GM18511 (cell line): ENCODE measurements around the gene FAM98C.
A peak's percentile ranks its signal among the peaks of the same experiment; 100 is the strongest.
"Not testable (repeated sequence)": the region's sequence is repeated elsewhere in the genome, so short reads cannot be mapped to it uniquely, and the experiment has no call there.

ENCODE experiments used
- ATAC-seq: cut with Tn5 transposase; IDR thresholded peaks from one replicate; pipeline ENCODE4 v1.9.1; 2021; ENCODE audit warnings: mild to moderate bottlenecking, moderate library complexity; ENCODE audit not compliant: unreplicated experiment

Gene FAM98C

GRCh38 chr19:38402967-38403674 is at the start of gene FAM98C:
Gene FAM98C (plus strand): TSS chr19:38403093. CDS start chr19:38403154, 61 bp downstream.
- ATAC-seq = peak; percentile 95

GRCh38 chr19:38355728-38356725 is 46.9 kb upstream of the FAM98C start:
- ATAC-seq = no peak

DNA sequence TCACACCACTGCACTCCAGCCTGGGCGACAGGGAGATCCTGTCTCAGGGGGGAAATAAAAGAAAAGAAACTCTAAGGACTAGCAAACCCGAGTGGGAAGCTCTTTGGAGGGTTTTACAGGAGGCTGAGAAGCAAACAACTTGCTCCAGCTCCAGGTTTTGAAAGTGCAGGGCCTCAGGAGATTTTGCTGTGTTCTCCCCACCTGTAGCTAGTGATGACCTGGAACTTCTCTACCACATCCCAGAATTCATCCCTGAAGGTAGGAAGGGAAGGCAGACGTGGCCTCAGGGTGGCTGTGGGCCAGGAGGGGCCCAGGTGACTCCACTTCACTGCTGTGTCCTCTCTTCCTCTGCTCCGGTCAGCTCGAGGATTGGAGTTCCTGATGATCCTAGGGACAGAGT is 44.8 kb upstream of the FAM98C start:
- ATAC-seq = no peak

GRCh38 chr19:38359242-38360021 is 43.5 kb upstream of the FAM98C start:
- no peak for ATAC-seq

GRCh38 chr19:38360351-38360750 is 42.5 kb upstream of the FAM98C start:
- no peak for ATAC-seq

GRCh38 chr19:38360839-38361631 is 41.9 kb upstream of the FAM98C start:
- no peak for ATAC-seq

DNA sequence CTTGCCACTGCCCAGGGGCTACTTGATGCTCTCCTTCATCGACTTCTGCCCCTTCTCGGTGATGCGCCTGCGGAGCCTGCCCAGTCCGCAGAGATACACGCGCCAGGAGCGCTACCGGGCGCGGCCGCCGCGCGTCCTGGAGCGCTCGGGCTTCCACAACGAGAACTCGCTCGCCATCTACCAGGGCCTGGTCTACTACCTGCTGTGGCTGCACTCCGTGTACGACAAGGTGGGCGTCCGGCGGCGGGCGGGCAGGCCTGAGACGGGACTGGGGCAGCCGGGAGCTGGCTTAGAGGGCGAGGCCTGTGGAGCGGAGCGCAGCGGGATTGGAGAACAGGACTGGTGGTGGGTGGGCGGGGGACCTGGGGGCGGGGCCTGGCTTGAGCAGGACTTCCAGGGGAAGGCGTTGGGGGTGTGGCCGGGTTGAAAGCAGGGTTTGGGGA is 41.2 kb upstream of the FAM98C start:
- ATAC-seq = peak; percentile 56

GRCh38 chr19:38362076-38362945 is 40.6 kb upstream of the FAM98C start:
- peak; percentile 33 for ATAC-seq

DNA sequence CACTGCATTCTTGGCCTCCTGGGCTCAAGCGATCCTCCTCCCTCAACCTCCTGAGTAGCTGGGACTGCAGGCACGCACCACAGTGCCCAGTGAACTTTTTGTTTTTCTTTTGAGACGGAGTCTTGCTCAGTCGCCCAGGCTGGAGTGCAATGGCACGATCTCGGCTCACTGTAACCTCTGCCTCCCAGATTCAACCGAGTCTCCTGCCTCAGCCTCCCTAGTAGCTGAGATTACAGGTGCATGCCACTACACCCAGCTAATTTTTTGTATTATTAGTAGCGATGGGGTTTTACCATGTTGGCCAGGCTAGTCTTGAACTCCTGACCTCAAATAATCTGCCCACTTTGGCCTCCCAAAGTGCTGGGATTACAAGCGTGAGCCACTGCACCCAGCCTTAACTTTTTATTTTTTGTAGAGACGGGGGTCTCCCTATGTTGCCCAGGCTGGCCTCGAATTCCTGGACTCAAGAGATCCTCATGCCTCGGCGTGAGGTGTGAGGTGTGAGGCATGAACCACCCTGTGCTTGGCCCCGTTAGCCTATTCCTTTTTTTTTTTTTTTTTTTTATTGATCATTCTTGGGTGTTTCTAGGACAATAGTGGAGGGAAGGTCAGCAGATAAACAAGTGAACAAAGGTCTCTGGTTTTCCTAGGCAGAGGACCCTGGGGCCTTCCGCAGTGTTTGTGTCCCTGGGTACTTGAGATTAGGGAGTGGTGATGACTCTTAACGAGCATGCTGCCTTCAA is 39.8 kb upstream of the FAM98C start:
- ATAC-seq = not testable (repeated sequence)

- ATAC-seq = no peak
Measured at GRCh38 chr19:38367041-38367440, 35.9 kb upstream of the FAM98C start.

GRCh38 chr19:38369584-38369983 is 33.3 kb upstream of the FAM98C start:
- no peak for ATAC-seq

DNA sequence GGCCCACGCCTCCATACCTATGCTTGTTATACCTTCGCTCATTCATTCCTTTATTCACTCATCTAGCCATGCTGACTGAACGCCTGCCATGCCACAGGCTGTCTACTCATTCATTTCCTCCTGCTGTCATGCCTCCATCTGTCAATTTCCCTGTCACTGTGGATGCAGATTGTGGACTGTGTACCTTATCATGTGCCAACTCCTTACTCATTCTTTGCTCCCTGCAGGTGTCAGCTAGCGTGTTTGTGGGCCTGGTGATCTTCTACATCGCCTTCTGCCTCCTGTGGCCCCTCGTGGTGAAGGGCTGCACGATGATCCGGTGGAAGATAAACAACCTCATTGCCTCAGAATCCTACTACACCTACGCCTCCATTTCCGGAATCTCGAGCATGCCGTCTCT is 32.6 kb upstream of the FAM98C start:
- no peak for ATAC-seq

- ATAC-seq = no peak
Measured at GRCh38 chr19:38371081-38371480, 31.8 kb upstream of the FAM98C start.

DNA sequence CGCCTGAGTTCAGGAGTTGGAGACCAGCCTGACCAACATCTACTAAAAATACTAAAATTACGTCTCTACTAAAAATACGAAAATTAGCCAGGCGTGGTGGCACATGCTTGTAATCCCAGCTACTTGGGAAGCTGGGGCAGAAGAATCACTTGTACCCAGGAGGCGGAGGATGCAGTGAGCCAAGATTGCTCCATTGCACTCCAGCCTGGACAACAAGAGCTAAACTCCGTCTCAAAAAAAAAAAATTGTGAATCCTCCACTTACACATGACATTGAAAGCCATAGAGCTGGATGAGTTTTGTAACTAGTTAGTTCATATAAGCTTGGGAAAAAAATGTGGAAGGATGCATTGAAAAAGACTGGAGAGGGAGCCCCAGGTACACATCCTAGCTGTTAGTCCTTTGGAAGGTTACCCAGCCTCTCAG is 29.0 kb upstream of the FAM98C start:
- ATAC-seq = no peak

GRCh38 chr19:38374332-38375097 is 28.4 kb upstream of the FAM98C start, which contains the start of gene PSMD8:
Gene PSMD8 (plus strand): TSS chr19:38374571. CDS start chr19:38374602, 31 bp downstream.
- ATAC-seq = peak; percentile 94

GRCh38 chr19:38375098-38375493 is 27.8 kb upstream of the FAM98C start:
- no peak for ATAC-seq

GRCh38 chr19:38375748-38376147 is 27.1 kb upstream of the FAM98C start:
- ATAC-seq = no peak

DNA sequence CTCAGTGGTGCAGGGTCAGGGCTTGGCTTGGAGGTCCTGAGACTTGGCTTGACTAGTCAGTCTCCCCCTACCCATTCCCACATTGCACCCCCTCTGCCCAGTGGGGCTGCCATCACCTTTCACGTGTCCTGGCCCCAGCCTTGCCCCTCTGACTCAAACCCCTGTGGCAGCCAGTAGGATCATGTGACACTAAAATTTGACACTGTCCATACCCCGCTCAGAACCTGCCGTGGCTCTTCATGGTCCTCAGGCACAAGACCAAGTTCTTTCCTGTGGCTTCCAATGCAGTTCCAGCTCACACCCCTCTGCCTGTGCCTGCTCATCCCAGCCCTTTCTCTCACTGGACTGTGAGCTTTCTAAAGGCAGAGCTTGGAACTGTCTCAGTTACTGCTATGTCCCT is 26.3 kb upstream of the FAM98C start:
- ATAC-seq = no peak
